GM18520 (cell line): ENCODE results near the gene KCNH6.

ENCODE experiments used
- ATAC-seq: cut with Tn5 transposase; IDR thresholded peaks from one replicate; pipeline ENCODE4 v1.9.1; 2021; ENCODE audit not compliant: unreplicated experiment

Gene KCNH6

GRCh38 chr17:63549946-63550816 is 27.0 kb downstream of the KCNH6 start, which contains the start of gene DCAF7:
Gene DCAF7, plus strand, starts transcription at chr17:63550477. Its CDS starts 201 bp downstream, at chr17:63550678.
- peak; percentile 94 for ATAC-seq

GRCh38 chr17:63550817-63551639 is 27.9 kb downstream of the KCNH6 start:
- ATAC-seq: no peak

- ATAC-seq: no peak
Measured at GRCh38 chr17:63552211-63552610, 29.1 kb downstream of the KCNH6 start.

GRCh38 chr17:63555500-63556156 is 32.5 kb downstream of the KCNH6 start:
- no peak for ATAC-seq

GRCh38 chr17:63557416-63557815 is 34.3 kb downstream of the KCNH6 start:
- no peak for ATAC-seq

- ATAC-seq: no peak
Measured at GRCh38 chr17:63558441-63558840, 35.3 kb downstream of the KCNH6 start.

GRCh38 chr17:63561819-63562218 is 38.7 kb downstream of the KCNH6 start:
- ATAC-seq: no peak

GRCh38 chr17:63563339-63563738 is 40.2 kb downstream of the KCNH6 start:
- ATAC-seq: no peak

- no peak for ATAC-seq
Measured at GRCh38 chr17:63564562-63564961, 41.4 kb downstream of the KCNH6 start.

- ATAC-seq: no peak
Measured at GRCh38 chr17:63567229-63567628, 44.1 kb downstream of the KCNH6 start.

- ATAC-seq: no peak
Measured at GRCh38 chr17:63568563-63568962, 45.4 kb downstream of the KCNH6 start.

- ATAC-seq: no peak
Measured at GRCh38 chr17:63571632-63572310, 48.6 kb downstream of the KCNH6 start.

GRCh38 chr17:63573634-63574033 is 50.5 kb downstream of the KCNH6 start:
- ATAC-seq: no peak

GRCh38 chr17:63578027-63578768 is 55.0 kb downstream of the KCNH6 start:
- no peak for ATAC-seq

- ATAC-seq: no peak
Measured at GRCh38 chr17:63578769-63579111, 55.6 kb downstream of the KCNH6 start.

GRCh38 chr17:63579633-63580032 is 56.5 kb downstream of the KCNH6 start:
- ATAC-seq: no peak

GRCh38 chr17:63587770-63588169 is 64.6 kb downstream of the KCNH6 start:
- ATAC-seq: no peak

- ATAC-seq: no peak
Measured at GRCh38 chr17:63588797-63589196, 65.6 kb downstream of the KCNH6 start.

- no peak for ATAC-seq
Measured at GRCh38 chr17:63589646-63590045, 66.5 kb downstream of the KCNH6 start.

- ATAC-seq: no peak
Measured at GRCh38 chr17:63592797-63593196, 69.6 kb downstream of the KCNH6 start.
